ENCODE data around the gene CHTOP.

The CHTOP gene

GRCh38 chr1:153677718-153678518, 44.1 kb downstream of the CHTOP start:
- H3K9me3 Mint-ChIP-seq, result no peaks in the 10 kb centered on the region
- peaks cover 47% of the 10 kb centered on the region for H3K27me3 Mint-ChIP-seq
- no peaks in the 10 kb centered on the region for H3K36me3 Mint-ChIP-seq (ENCODE audit: low read depth)
- no peak overlapping the region for H3K27ac Mint-ChIP-seq
- peak overlapping the region; percentile 71 for H3K4me3 Mint-ChIP-seq
- peaks cover 24% of the 10 kb centered on the region for H3K4me1 Mint-ChIP-seq (ENCODE audit: low read depth)
- peak; percentile 67 for DNase-seq

GRCh38 chr1:153678519-153679336, 44.9 kb downstream of the CHTOP start, which contains the start of gene NPR1:
NPR1 (plus strand) TSS chr1:153678688; CDS start chr1:153679109, 421 bp downstream.
- Mint-ChIP-seq H3K36me3 (ENCODE audit: low read depth) (no peaks in the 10 kb centered on the region), H3K9me3 (no peaks in the 10 kb centered on the region), H3K27me3 (peaks cover 53% of the 10 kb centered on the region), H3K4me3 (peak within 1 kb of the TSS; percentile 71), H3K4me1 (ENCODE audit: low read depth) (peaks cover 22% of the 10 kb centered on the region), H3K27ac (no peak within 1 kb of the TSS)
- peak; percentile 54 for DNase-seq

DNA sequence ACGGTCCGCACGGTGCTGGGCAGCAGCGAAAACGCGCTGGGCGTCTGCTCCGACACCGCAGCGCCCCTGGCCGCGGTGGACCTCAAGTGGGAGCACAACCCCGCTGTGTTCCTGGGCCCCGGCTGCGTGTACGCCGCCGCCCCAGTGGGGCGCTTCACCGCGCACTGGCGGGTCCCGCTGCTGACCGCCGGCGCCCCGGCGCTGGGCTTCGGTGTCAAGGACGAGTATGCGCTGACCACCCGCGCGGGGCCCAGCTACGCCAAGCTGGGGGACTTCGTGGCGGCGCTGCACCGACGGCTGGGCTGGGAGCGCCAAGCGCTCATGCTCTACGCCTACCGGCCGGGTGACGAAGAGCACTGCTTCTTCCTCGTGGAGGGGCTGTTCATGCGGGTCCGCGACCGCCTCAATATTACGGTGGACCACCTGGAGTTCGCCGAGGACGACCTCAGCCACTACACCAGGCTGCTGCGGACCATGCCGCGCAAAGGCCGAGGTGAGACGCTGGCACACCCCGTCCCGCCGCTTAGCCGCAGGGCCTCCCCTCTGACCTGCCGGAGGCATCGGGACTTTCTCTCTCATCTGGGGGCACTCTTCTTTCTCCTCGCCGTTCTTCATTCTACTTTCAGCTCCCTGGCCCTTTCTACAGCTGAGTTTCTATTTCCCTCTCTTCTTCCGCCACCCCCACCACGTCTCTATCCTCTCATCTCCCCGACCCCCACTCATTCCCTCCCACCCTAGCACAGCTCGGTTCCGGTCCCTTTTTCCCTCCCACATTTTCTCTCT, 45.7 kb downstream of the CHTOP start:
- Mint-ChIP-seq H3K27ac (no peak overlapping the region), H3K4me3 (peak overlapping the region; percentile 60), H3K27me3 (peaks cover 53% of the 10 kb centered on the region), H3K9me3 (no peaks in the 10 kb centered on the region), H3K36me3 (ENCODE audit: low read depth) (no peaks in the 10 kb centered on the region), H3K4me1 (ENCODE audit: low read depth) (peaks cover 22% of the 10 kb centered on the region)
- peak; percentile 63 for DNase-seq

GRCh38 chr1:153680120-153680403, 46.2 kb downstream of the CHTOP start:
- Mint-ChIP-seq H3K9me3 (no peaks in the 10 kb centered on the region), H3K4me1 (ENCODE audit: low read depth) (peaks cover 22% of the 10 kb centered on the region), H3K27ac (no peak overlapping the region), H3K36me3 (ENCODE audit: low read depth) (no peaks in the 10 kb centered on the region), H3K27me3 (peaks cover 53% of the 10 kb centered on the region), H3K4me3 (no peak overlapping the region)
- DNase-seq, result no peak

GRCh38 chr1:153682730-153683129, 48.9 kb downstream of the CHTOP start:
- no peak overlapping the region for H3K27ac Mint-ChIP-seq
- no peaks in the 10 kb centered on the region for H3K9me3 Mint-ChIP-seq
- peaks cover 43% of the 10 kb centered on the region for H3K27me3 Mint-ChIP-seq
- no peak overlapping the region for H3K4me3 Mint-ChIP-seq
- no peaks in the 10 kb centered on the region for H3K36me3 Mint-ChIP-seq (ENCODE audit: low read depth)
- no peak for DNase-seq
- peaks cover 17% of the 10 kb centered on the region for H3K4me1 Mint-ChIP-seq (ENCODE audit: low read depth)

DNA sequence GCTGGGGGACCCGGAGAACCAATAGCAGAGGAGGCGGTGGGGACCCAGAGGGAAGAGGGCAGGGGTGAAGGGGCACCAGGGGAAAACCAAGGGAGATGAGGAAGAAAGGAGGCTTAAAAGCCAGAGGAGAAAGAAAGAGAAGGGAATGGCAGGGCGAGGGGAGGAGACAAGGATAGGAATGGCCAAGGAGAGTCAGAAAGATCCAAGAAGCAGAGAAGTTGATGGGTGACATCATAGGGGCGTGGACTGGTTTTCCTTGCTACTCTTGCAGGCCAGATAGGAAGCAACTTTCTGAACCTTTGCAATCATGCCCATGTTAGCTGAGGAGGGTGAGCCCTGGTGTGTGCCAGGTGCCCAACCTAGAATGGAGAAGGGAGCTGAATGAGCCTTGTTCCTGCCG, 50.0 kb downstream of the CHTOP start:
- Mint-ChIP-seq H3K27ac (no peak overlapping the region), H3K36me3 (ENCODE audit: low read depth) (no peaks in the 10 kb centered on the region)
- DNase-seq, result no peak

GRCh38 chr1:153684892-153685291, 51.0 kb downstream of the CHTOP start:
- H3K36me3 Mint-ChIP-seq (ENCODE audit: low read depth), result no peaks in the 10 kb centered on the region
- H3K27ac Mint-ChIP-seq, result no peak overlapping the region
- H3K27me3 Mint-ChIP-seq, result peaks cover 26% of the 10 kb centered on the region
- no peak overlapping the region for H3K4me3 Mint-ChIP-seq
- H3K4me1 Mint-ChIP-seq (ENCODE audit: low read depth), result peaks cover 2% of the 10 kb centered on the region
- H3K9me3 Mint-ChIP-seq, result no peaks in the 10 kb centered on the region
- DNase-seq, result no peak

More for the DNA sequence above, 50.0 kb downstream of the CHTOP start:
- Mint-ChIP-seq H3K4me1 (ENCODE audit: low read depth) (peaks cover 6% of the 10 kb centered on the region), H3K4me3 (no peak overlapping the region), H3K9me3 (no peaks in the 10 kb centered on the region), H3K27me3 (peaks cover 32% of the 10 kb centered on the region)

GRCh38 chr1:153685544-153686340, 51.9 kb downstream of the CHTOP start:
- H3K27ac Mint-ChIP-seq, result no peak overlapping the region
- peaks cover 18% of the 10 kb centered on the region for H3K27me3 Mint-ChIP-seq
- H3K36me3 Mint-ChIP-seq (ENCODE audit: low read depth), result no peaks in the 10 kb centered on the region
- no peak for DNase-seq
- H3K4me1 Mint-ChIP-seq (ENCODE audit: low read depth), result peaks cover 4% of the 10 kb centered on the region
- no peak overlapping the region for H3K4me3 Mint-ChIP-seq
- H3K9me3 Mint-ChIP-seq, result no peaks in the 10 kb centered on the region

- H3K27ac Mint-ChIP-seq, result no peak overlapping the region
- peaks cover 8% of the 10 kb centered on the region for H3K4me1 Mint-ChIP-seq (ENCODE audit: low read depth)
- H3K36me3 Mint-ChIP-seq (ENCODE audit: low read depth), result no peaks in the 10 kb centered on the region
- peaks cover 7% of the 10 kb centered on the region for H3K27me3 Mint-ChIP-seq
- DNase-seq, result no peak
- H3K9me3 Mint-ChIP-seq, result no peaks in the 10 kb centered on the region
- H3K4me3 Mint-ChIP-seq, result no peak overlapping the region
Observed at GRCh38 chr1:153687346-153688125, 53.7 kb downstream of the CHTOP start.

- Mint-ChIP-seq H3K36me3 (ENCODE audit: low read depth) (no peaks in the 10 kb centered on the region), H3K4me1 (ENCODE audit: low read depth) (peaks cover 8% of the 10 kb centered on the region), H3K27ac (no peak overlapping the region), H3K9me3 (no peaks in the 10 kb centered on the region), H3K4me3 (no peak overlapping the region), H3K27me3 (peaks cover 6% of the 10 kb centered on the region)
- no peak for DNase-seq
Observed at GRCh38 chr1:153688276-153688675, 54.4 kb downstream of the CHTOP start.

DNA sequence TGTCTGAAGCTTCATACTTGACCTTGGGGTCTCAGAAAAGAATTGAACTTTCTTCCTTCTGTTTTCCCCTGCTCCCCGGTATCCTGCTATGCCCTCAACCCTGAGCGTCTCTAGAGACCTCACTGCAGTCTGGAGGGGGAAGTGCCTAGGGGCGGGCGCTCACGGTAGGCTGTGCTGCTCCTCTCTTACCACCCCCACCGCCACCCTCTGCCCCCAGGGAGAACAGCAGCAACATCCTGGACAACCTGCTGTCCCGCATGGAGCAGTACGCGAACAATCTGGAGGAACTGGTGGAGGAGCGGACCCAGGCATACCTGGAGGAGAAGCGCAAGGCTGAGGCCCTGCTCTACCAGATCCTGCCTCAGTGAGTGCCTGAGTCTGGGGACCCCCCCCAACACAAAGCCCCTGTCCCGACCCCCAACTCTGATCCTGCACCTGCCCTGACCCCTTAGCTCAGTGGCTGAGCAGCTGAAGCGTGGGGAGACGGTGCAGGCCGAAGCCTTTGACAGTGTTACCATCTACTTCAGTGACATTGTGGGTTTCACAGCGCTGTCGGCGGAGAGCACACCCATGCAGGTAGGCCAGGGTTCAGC, 55.0 kb downstream of the CHTOP start:
- Mint-ChIP-seq H3K27me3 (peaks cover 2% of the 10 kb centered on the region), H3K36me3 (ENCODE audit: low read depth) (no peaks in the 10 kb centered on the region), H3K4me1 (ENCODE audit: low read depth) (peaks cover 8% of the 10 kb centered on the region), H3K4me3 (no peak overlapping the region), H3K9me3 (no peaks in the 10 kb centered on the region), H3K27ac (no peak overlapping the region)
- DNase-seq, result no peak

DNA sequence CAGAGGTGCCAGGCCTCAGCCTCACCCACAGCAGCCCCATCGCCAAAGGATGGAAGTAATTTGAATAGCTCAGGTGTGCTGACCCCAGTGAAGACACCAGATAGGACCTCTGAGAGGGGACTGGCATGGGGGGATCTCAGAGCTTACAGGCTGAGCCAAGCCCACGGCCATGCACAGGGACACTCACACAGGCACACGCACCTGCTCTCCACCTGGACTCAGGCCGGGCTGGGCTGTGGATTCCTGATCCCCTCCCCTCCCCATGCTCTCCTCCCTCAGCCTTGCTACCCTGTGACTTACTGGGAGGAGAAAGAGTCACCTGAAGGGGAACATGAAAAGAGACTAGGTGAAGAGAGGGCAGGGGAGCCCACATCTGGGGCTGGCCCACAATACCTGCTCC, 59.6 kb downstream of the CHTOP start:
- DNase-seq, result no peak
- peaks cover 6% of the 10 kb centered on the region for H3K27me3 Mint-ChIP-seq
- H3K4me3 Mint-ChIP-seq, result no peak overlapping the region
- no peaks in the 10 kb centered on the region for H3K9me3 Mint-ChIP-seq
- peaks cover 8% of the 10 kb centered on the region for H3K4me1 Mint-ChIP-seq (ENCODE audit: low read depth)
- no peak overlapping the region for H3K27ac Mint-ChIP-seq
- H3K36me3 Mint-ChIP-seq (ENCODE audit: low read depth), result no peaks in the 10 kb centered on the region
